Adrenal gland (tissue), 5 donors: Measurements from ENCODE around the gene UBE2E3.

Experiments
- CTCF ChIP-seq, 6 experiments: fragments of 450-650 bp in 4 of 6; fragments of 200-600 bp in 2 of 6; sonication (generic) in 1 of 6; IDR thresholded peaks; 1 replicate in 5 of 6; 2 replicates in 1 of 6; pipeline versions ENCODE4 v1.5.1 to v1.8.0; 2016 to 2021; ENCODE audit warnings: antibody characterized with exemption in 6 of 6, mild to moderate bottlenecking in 2 of 6, moderate library complexity in 1 of 6
- POLR2A ChIP-seq, 2 donors: fragments of 450-650 bp; IDR thresholded peaks; one replicate each; pipeline ENCODE4 v1.6.1; 2017; ENCODE audit warnings: antibody characterized with exemption in 2 of 2, mild to moderate bottlenecking in 2 of 2, moderate library complexity in 1 of 2
- donor health status: DM: no; HTN: no; CAD: no.

GRCh38 chr2:181046833-181047232, 66.4 kb downstream of the UBE2E3 start:
- TF ChIP-seq CTCF (IDR thresholded peaks at IDR 0.05) (no peak), POLR2A (IDR thresholded peaks at IDR 0.05) (no peak)
